Neural cell (in vitro differentiated cells): ENCODE results near the gene KCNQ5. TPM values are rescaled to one million over a fixed set of nuclear protein-coding genes. Genes with fewer than 3 reads are reported as not detected.

ENCODE experiments used
- H2AFZ ChIP-seq: fragments of 200-600, 300-800 bp; sonication (generic), shearing (Covaris generic); 2 replicates; pipeline ENCODE4 v1.6.0; 2014; ENCODE audit warnings: low read depth, mild to moderate bottlenecking, antibody characterized with exemption, low read length, moderate library complexity
- H3F3A ChIP-seq: fragments of 200-600 bp; shearing (Covaris generic); 2 replicates; pipeline ENCODE4 v1.6.1; 2016; ENCODE audit warnings: mild to moderate bottlenecking, moderate library complexity, mixed read lengths, antibody characterized with exemption, low read length; ENCODE audit not compliant: insufficient read depth, poor library complexity, severe bottlenecking
- H3K27ac ChIP-seq: fragments of 200-600, 300-800 bp; sonication (generic), shearing (Covaris generic); 2 replicates; pipeline ENCODE4 v1.5.1; 2014; ENCODE audit warnings: mild to moderate bottlenecking, low read length, moderate library complexity
- H3K27me3 ChIP-seq: fragments of 300-800, 200-600 bp; sonication (generic), shearing (Covaris generic); 2 replicates; pipeline ENCODE4 v1.6.0; 2014; ENCODE audit warnings: mild to moderate bottlenecking, low read depth, low read length, moderate library complexity; ENCODE audit not compliant: insufficient read depth
- H3K36me3 ChIP-seq: fragments of 300-800, 200-600 bp; sonication (generic), shearing (Covaris generic); 2 replicates; pipeline ENCODE4 v1.5.1; 2014; ENCODE audit warnings: mild to moderate bottlenecking, antibody characterized with exemption, low read length, moderate library complexity; ENCODE audit not compliant: insufficient read depth
- H3K4me2 ChIP-seq: fragments of 300-800, 200-600 bp; sonication (generic), shearing (Covaris generic); 2 replicates; pipeline ENCODE4 v1.6.0; 2014; ENCODE audit warnings: mild to moderate bottlenecking, low read length
- H3K4me3 ChIP-seq: fragments of 300-800, 200-600 bp; sonication (generic), shearing (Covaris generic); 2 replicates; pipeline ENCODE4 v1.5.1; 2014; ENCODE audit warnings: mild to moderate bottlenecking, low read length, moderate library complexity
- H3K79me2 ChIP-seq: fragments of 200-600 bp; shearing (Covaris generic); replicated peaks from 2 replicates; pipeline ENCODE4 v1.6.0; 2014; ENCODE audit warnings: mild to moderate bottlenecking, low read length, moderate library complexity; ENCODE audit not compliant: insufficient read depth
- H3K9ac ChIP-seq: fragments of 300-800, 200-600 bp; sonication (generic), shearing (Covaris generic); 2 replicates; pipeline ENCODE4 v1.6.1; 2016; ENCODE audit warnings: mild to moderate bottlenecking, low read length, mixed read lengths
- H3K9me2 ChIP-seq: fragments of 200-600 bp; shearing (Covaris generic); 2 replicates; pipeline ENCODE4 v1.6.1; 2016; ENCODE audit warnings: mild to moderate bottlenecking, low read length, mixed read lengths; ENCODE audit not compliant: insufficient read depth
- H3K9me3 ChIP-seq: fragments of 200-600, 300-800 bp; sonication (generic), shearing (Covaris generic); 2 replicates; pipeline ENCODE4 v1.6.1; 2016; ENCODE audit warnings: mild to moderate bottlenecking, mixed run types, low read length, moderate library complexity, mixed read lengths
- H4K20me1 ChIP-seq: fragments of 200-600 bp; shearing (Covaris generic); 2 replicates; pipeline ENCODE4 v1.6.1; 2016; ENCODE audit warnings: mild to moderate bottlenecking, mixed run types; ENCODE audit not compliant: insufficient read depth
- EP300 ChIP-seq: fragments of 450-650 bp; conservative IDR thresholded peaks from 2 replicates; pipeline ENCODE4 v1.6.1; 2014; ENCODE audit warnings: antibody characterized with exemption, mild to moderate bottlenecking, moderate library complexity; ENCODE audit not compliant: poor library complexity, severe bottlenecking
- EZH2 ChIP-seq: fragments of 200-600, 300-800 bp; shearing (Covaris generic), sonication (generic); IDR thresholded peaks from 2 replicates; pipeline ENCODE4 v1.6.1; 2014; ENCODE audit warnings: antibody characterized with exemption, low read length, borderline replicate concordance, mild to moderate bottlenecking; ENCODE audit not compliant: insufficient read depth, poor library complexity, severe bottlenecking
- MXI1 ChIP-seq: fragments of 450-650 bp; conservative IDR thresholded peaks from 2 replicates; pipeline ENCODE4 v1.6.1; 2014; ENCODE audit warnings: antibody characterized with exemption, mild to moderate bottlenecking; ENCODE audit not compliant: poor library complexity, severe bottlenecking
- POLR2AphosphoS5 ChIP-seq: IDR thresholded peaks from 2 replicates; pipeline ENCODE4 v1.6.1; 2012
- RAD21 ChIP-seq: fragments of 450-650 bp; conservative IDR thresholded peaks from 2 replicates; pipeline ENCODE4 v1.6.1; 2014; ENCODE audit warnings: antibody characterized with exemption, mild to moderate bottlenecking, moderate library complexity
- SMC3 ChIP-seq: fragments of 450-650 bp; conservative IDR thresholded peaks from 2 replicates; pipeline ENCODE4 v1.6.1; 2014; ENCODE audit warnings: antibody characterized with exemption, mild to moderate bottlenecking, moderate library complexity; ENCODE audit not compliant: poor library complexity
- TAF1 ChIP-seq: IDR thresholded peaks from 2 replicates; pipeline ENCODE4 v1.6.1; 2012; ENCODE audit warnings: low read depth
- polyA plus RNA-seq: library from polyadenylated mRNA; depleted of rRNA; stranded (reverse); fragments of >200 nt; gene quantifications from 2 replicates; pipeline ENCODE4 v1.2.3, GENCODE V29; 2014
- TF ChIP-seq, protein P1 (sequence below): IDR thresholded peaks from 2 replicates; pipeline ENCODE4 v1.6.1; 2012; ENCODE audit warnings: borderline replicate concordance
- TF ChIP-seq, protein P2 (sequence below): fragments of 450-650 bp; IDR thresholded peaks from 2 replicates; pipeline ENCODE4 v1.5.1; 2014; ENCODE audit warnings: antibody characterized with exemption, mild to moderate bottlenecking, moderate library complexity; ENCODE audit not compliant: poor library complexity, severe bottlenecking

The KCNQ5 gene
- polyA plus RNA-seq, 1 donor from 2014 or later = 0.30 TPM

- no peaks in the 10 kb centered on the region for H3K9me2 ChIP-seq
- H3K9ac ChIP-seq = no peak overlapping the region
- no peak overlapping the region for H3K4me2 ChIP-seq
Observed at GRCh38 chr6:72787391-72788031, 165.6 kb downstream of the KCNQ5 start.

GRCh38 chr6:72788188-72788587, 166.3 kb downstream of the KCNQ5 start:
- Histone ChIP-seq H3K9me3 (no peaks in the 10 kb centered on the region), H4K20me1 (no peaks in the 10 kb centered on the region), H3K4me3 (no peak overlapping the region), H3K9ac (no peak overlapping the region), H3K36me3 (no peaks in the 10 kb centered on the region), H3F3A (no peaks in the 10 kb centered on the region), H2AFZ (no peak overlapping the region), H3K27ac (no peak overlapping the region), H3K79me2 (no peaks in the 10 kb centered on the region), H3K9me2 (no peaks in the 10 kb centered on the region), H3K4me2 (no peak overlapping the region), H3K27me3 (no peaks in the 10 kb centered on the region)
- TF ChIP-seq, protein P1, sequence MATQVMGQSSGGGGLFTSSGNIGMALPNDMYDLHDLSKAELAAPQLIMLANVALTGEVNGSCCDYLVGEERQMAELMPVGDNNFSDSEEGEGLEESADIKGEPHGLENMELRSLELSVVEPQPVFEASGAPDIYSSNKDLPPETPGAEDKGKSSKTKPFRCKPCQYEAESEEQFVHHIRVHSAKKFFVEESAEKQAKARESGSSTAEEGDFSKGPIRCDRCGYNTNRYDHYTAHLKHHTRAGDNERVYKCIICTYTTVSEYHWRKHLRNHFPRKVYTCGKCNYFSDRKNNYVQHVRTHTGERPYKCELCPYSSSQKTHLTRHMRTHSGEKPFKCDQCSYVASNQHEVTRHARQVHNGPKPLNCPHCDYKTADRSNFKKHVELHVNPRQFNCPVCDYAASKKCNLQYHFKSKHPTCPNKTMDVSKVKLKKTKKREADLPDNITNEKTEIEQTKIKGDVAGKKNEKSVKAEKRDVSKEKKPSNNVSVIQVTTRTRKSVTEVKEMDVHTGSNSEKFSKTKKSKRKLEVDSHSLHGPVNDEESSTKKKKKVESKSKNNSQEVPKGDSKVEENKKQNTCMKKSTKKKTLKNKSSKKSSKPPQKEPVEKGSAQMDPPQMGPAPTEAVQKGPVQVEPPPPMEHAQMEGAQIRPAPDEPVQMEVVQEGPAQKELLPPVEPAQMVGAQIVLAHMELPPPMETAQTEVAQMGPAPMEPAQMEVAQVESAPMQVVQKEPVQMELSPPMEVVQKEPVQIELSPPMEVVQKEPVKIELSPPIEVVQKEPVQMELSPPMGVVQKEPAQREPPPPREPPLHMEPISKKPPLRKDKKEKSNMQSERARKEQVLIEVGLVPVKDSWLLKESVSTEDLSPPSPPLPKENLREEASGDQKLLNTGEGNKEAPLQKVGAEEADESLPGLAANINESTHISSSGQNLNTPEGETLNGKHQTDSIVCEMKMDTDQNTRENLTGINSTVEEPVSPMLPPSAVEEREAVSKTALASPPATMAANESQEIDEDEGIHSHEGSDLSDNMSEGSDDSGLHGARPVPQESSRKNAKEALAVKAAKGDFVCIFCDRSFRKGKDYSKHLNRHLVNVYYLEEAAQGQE = no peak
- TF ChIP-seq, protein P2, sequence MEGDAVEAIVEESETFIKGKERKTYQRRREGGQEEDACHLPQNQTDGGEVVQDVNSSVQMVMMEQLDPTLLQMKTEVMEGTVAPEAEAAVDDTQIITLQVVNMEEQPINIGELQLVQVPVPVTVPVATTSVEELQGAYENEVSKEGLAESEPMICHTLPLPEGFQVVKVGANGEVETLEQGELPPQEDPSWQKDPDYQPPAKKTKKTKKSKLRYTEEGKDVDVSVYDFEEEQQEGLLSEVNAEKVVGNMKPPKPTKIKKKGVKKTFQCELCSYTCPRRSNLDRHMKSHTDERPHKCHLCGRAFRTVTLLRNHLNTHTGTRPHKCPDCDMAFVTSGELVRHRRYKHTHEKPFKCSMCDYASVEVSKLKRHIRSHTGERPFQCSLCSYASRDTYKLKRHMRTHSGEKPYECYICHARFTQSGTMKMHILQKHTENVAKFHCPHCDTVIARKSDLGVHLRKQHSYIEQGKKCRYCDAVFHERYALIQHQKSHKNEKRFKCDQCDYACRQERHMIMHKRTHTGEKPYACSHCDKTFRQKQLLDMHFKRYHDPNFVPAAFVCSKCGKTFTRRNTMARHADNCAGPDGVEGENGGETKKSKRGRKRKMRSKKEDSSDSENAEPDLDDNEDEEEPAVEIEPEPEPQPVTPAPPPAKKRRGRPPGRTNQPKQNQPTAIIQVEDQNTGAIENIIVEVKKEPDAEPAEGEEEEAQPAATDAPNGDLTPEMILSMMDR = no peak
- TF ChIP-seq SMC3 = no peak
- no peak for TF ChIP-seq TAF1
- TF ChIP-seq RAD21 = no peak
- no peak for TF ChIP-seq EZH2
- TF ChIP-seq POLR2AphosphoS5 = no peak
- TF ChIP-seq MXI1 = no peak
- TF ChIP-seq EP300 = no peak

More at GRCh38 chr6:72787391-72788031, 165.6 kb downstream of the KCNQ5 start:
- H3K27ac ChIP-seq = no peak overlapping the region
- H3F3A ChIP-seq = no peaks in the 10 kb centered on the region
- no peaks in the 10 kb centered on the region for H3K9me3 ChIP-seq
- no peaks in the 10 kb centered on the region for H3K27me3 ChIP-seq
- no peak overlapping the region for H3K4me3 ChIP-seq
- H3K36me3 ChIP-seq = no peaks in the 10 kb centered on the region
- no peaks in the 10 kb centered on the region for H4K20me1 ChIP-seq
- TF ChIP-seq RAD21 = no peak
- TF ChIP-seq SMC3 = no peak
- no peak overlapping the region for H2AFZ ChIP-seq
- H3K79me2 ChIP-seq = no peaks in the 10 kb centered on the region

DNA sequence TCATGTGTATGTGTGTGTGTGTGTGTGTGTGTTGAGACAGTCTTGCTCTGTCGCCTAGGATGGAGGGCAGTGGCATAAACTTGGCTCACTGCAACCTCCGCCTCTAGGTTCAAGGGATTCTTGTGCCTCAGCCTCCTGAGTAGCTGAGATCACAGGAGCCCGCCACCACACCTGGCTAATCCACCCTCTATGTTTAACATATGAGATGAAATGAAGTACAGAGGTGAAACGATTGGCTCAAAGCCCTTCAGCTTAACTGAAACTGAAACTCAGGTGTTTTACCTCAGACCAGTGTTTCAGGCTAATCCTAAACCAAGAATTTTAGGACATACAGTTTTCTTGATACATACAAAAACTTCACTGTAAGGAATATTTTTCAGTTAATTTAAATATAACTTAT, 167.3 kb downstream of the KCNQ5 start:
- no peaks in the 10 kb centered on the region for H3K36me3 ChIP-seq
- H3K27me3 ChIP-seq = no peaks in the 10 kb centered on the region
- no peaks in the 10 kb centered on the region for H3F3A ChIP-seq
- no peak overlapping the region for H2AFZ ChIP-seq
- H3K9ac ChIP-seq = no peak overlapping the region
- TF ChIP-seq SMC3 = no peak
- no peak for TF ChIP-seq EZH2
- TF ChIP-seq EP300 = no peak
- TF ChIP-seq, protein P2 = no peak
- TF ChIP-seq TAF1 = no peak
- TF ChIP-seq, protein P1 = no peak
- no peak for TF ChIP-seq MXI1
- no peak for TF ChIP-seq POLR2AphosphoS5
- no peak for TF ChIP-seq RAD21
- H3K9me2 ChIP-seq = no peaks in the 10 kb centered on the region
- no peaks in the 10 kb centered on the region for H3K9me3 ChIP-seq
- H3K4me2 ChIP-seq = no peak overlapping the region
- no peaks in the 10 kb centered on the region for H3K79me2 ChIP-seq
- no peak overlapping the region for H3K4me3 ChIP-seq
- H3K27ac ChIP-seq = no peak overlapping the region
- H4K20me1 ChIP-seq = no peaks in the 10 kb centered on the region
